ENCODE data around the gene CFDP1. TPM values are rescaled to one million over a fixed set of nuclear protein-coding genes. Genes with fewer than 3 reads are reported as not detected.

Gene CFDP1
- total RNA-seq, 2 donors from 2014 or later, result 88.7 to 117 TPM

- H3K27ac ChIP-seq (ENCODE audit: low read depth, low read length), result no peak overlapping the region
- no peak overlapping the region for H3K4me3 ChIP-seq (ENCODE audit: low read length)
- H3K27me3 ChIP-seq (ENCODE audit: control insufficient read depth, insufficient read depth, low read length, poor library complexity, severe bottlenecking), result no peaks in the 10 kb centered on the region
- Mint-ChIP-seq H3K27ac (no peak overlapping the region), H3K9me3 (no peaks in the 10 kb centered on the region), H3K27me3 (ENCODE audit: insufficient read depth) (no peaks in the 10 kb centered on the region), H3K36me3 (ENCODE audit: low read depth) (peaks cover 17% of the 10 kb centered on the region), H3K4me1 (no peaks in the 10 kb centered on the region), H3K4me3 (no peak overlapping the region)
- no peaks in the 10 kb centered on the region for H3K4me1 ChIP-seq (ENCODE audit: control insufficient read depth, insufficient read depth, low read length)
- no peaks in the 10 kb centered on the region for H3K9me3 ChIP-seq (ENCODE audit: control insufficient read depth, low read length)
- no peak for TF ChIP-seq CTCF (conservative IDR thresholded peaks at IDR 0.05)
- no peak for DNase-seq
- no peak overlapping the region for H3K9ac ChIP-seq (ENCODE audit: extremely low read depth, low read length, poor library complexity, severe bottlenecking)
- H3K36me3 ChIP-seq (ENCODE audit: control insufficient read depth, insufficient read depth, low read length), result no peaks in the 10 kb centered on the region
- WGBS, 2 experiments (ENCODE audit: insufficient coverage in 1 of 2, insufficient read length in 1 of 2), result 90 to 97% methylated on average over 3 to 4 of the region's 4 CpGs
Observed at GRCh38 chr16:75477680-75478473, 44.6 kb upstream of the CFDP1 start.

GRCh38 chr16:75476817-75477216, 43.5 kb upstream of the CFDP1 start:
- DNase-seq, result no peak
- no peaks in the 10 kb centered on the region for H3K4me1 ChIP-seq (ENCODE audit: control insufficient read depth, insufficient read depth, low read length)
- no peak overlapping the region for H3K4me3 ChIP-seq (ENCODE audit: low read length)
- H3K36me3 Mint-ChIP-seq (ENCODE audit: low read depth), result peaks cover 17% of the 10 kb centered on the region
- no peaks in the 10 kb centered on the region for H3K9me3 ChIP-seq (ENCODE audit: control insufficient read depth, low read length)
- H3K27me3 ChIP-seq (ENCODE audit: control insufficient read depth, insufficient read depth, low read length, poor library complexity, severe bottlenecking), result no peaks in the 10 kb centered on the region
- no peak overlapping the region for H3K27ac Mint-ChIP-seq
- no peak overlapping the region for H3K27ac ChIP-seq (ENCODE audit: low read depth, low read length)
- no peak for TF ChIP-seq CTCF (conservative IDR thresholded peaks at IDR 0.05)
- no peaks in the 10 kb centered on the region for H3K27me3 Mint-ChIP-seq (ENCODE audit: insufficient read depth)
- H3K36me3 ChIP-seq (ENCODE audit: control insufficient read depth, insufficient read depth, low read length), result no peaks in the 10 kb centered on the region
- no peak overlapping the region for H3K4me3 Mint-ChIP-seq
- H3K4me1 Mint-ChIP-seq, result peaks cover 5% of the 10 kb centered on the region
- H3K9ac ChIP-seq (ENCODE audit: extremely low read depth, low read length, poor library complexity, severe bottlenecking), result no peak overlapping the region
- 95 to 97% methylated on average over 2 to 8 of the region's 8 CpGs for WGBS, 2 experiments (ENCODE audit: insufficient coverage in 1 of 2, insufficient read length in 1 of 2)
- H3K9me3 Mint-ChIP-seq, result no peaks in the 10 kb centered on the region

- H3K27me3 ChIP-seq (ENCODE audit: control insufficient read depth, insufficient read depth, low read length, poor library complexity, severe bottlenecking), result no peaks in the 10 kb centered on the region
- H3K27ac ChIP-seq (ENCODE audit: low read depth, low read length), result no peak overlapping the region
- H3K4me3 Mint-ChIP-seq, result no peak overlapping the region
- H3K4me1 Mint-ChIP-seq, result peaks cover 7% of the 10 kb centered on the region
- no peaks in the 10 kb centered on the region for H3K9me3 ChIP-seq (ENCODE audit: control insufficient read depth, low read length)
- no peak for TF ChIP-seq CTCF (conservative IDR thresholded peaks at IDR 0.05)
- WGBS, 2 experiments (ENCODE audit: insufficient coverage in 1 of 2, insufficient read length in 1 of 2), result 88 to 91% methylated on average over 1 to 2 of the region's 2 CpGs
- H3K27ac Mint-ChIP-seq, result no peak overlapping the region
- H3K36me3 Mint-ChIP-seq (ENCODE audit: low read depth), result peaks cover 15% of the 10 kb centered on the region
- H3K27me3 Mint-ChIP-seq (ENCODE audit: insufficient read depth), result no peaks in the 10 kb centered on the region
- no peaks in the 10 kb centered on the region for H3K36me3 ChIP-seq (ENCODE audit: control insufficient read depth, insufficient read depth, low read length)
- H3K9me3 Mint-ChIP-seq, result no peaks in the 10 kb centered on the region
- no peak overlapping the region for H3K4me3 ChIP-seq (ENCODE audit: low read length)
- H3K9ac ChIP-seq (ENCODE audit: extremely low read depth, low read length, poor library complexity, severe bottlenecking), result no peak overlapping the region
- DNase-seq, result no peak
- no peaks in the 10 kb centered on the region for H3K4me1 ChIP-seq (ENCODE audit: control insufficient read depth, insufficient read depth, low read length)
Observed at GRCh38 chr16:75475420-75475847, 42.1 kb upstream of the CFDP1 start.

Measured in endodermal cell (in vitro differentiated cells).